Measurements from ENCODE around the gene RNU6-9.

DNA sequence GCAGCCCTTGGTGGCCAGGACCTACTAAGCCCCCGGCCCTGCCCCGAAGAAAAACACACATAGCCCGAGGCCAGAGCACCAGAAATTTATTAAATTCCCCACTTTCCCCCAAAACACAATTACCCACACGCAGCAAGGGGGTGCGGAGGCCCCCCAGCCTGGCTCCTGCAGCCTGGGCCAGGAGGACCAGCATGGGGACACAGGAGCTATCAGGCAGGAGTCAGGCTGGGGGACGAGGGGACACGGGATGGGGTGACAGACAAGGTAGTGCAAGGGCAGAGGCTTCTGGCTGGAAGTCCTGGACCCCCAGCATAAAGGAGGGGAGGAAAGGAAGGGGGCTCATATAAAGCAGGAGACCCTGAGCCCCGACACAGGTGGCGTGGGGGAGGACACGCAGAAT, 3.1 kb downstream of the RNU6-9 start:
- TF ChIP-seq, protein P1, sequence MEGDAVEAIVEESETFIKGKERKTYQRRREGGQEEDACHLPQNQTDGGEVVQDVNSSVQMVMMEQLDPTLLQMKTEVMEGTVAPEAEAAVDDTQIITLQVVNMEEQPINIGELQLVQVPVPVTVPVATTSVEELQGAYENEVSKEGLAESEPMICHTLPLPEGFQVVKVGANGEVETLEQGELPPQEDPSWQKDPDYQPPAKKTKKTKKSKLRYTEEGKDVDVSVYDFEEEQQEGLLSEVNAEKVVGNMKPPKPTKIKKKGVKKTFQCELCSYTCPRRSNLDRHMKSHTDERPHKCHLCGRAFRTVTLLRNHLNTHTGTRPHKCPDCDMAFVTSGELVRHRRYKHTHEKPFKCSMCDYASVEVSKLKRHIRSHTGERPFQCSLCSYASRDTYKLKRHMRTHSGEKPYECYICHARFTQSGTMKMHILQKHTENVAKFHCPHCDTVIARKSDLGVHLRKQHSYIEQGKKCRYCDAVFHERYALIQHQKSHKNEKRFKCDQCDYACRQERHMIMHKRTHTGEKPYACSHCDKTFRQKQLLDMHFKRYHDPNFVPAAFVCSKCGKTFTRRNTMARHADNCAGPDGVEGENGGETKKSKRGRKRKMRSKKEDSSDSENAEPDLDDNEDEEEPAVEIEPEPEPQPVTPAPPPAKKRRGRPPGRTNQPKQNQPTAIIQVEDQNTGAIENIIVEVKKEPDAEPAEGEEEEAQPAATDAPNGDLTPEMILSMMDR (IDR thresholded peaks at IDR 0.05) = no peak
- TF ChIP-seq POLR2A (IDR thresholded peaks at IDR 0.05) (no peak), POLR2AphosphoS5 (IDR thresholded peaks at IDR 0.05) (no peak)

All from gastroesophageal sphincter (tissue), 3 donors.